ENCODE data around the gene NT5DC4.

- TF ChIP-seq CTCF (IDR thresholded peaks at IDR 0.05) (peak in 1 of 3 experiments; percentile 8), POLR2A (IDR thresholded peaks at IDR 0.05) (no peak)
Observed at GRCh38 chr2:112768432-112768831, 47.6 kb downstream of the NT5DC4 start.

All from testis (tissue), 2 donors.